ENCODE measurements around the gene EGFR.

The EGFR gene

GRCh38 chr7:55065511-55066229, 46.9 kb downstream of the EGFR start:
- no peak for DNase-seq

- DNase-seq, result no peak
Measured at GRCh38 chr7:55066524-55066923, 47.7 kb downstream of the EGFR start.

DNA sequence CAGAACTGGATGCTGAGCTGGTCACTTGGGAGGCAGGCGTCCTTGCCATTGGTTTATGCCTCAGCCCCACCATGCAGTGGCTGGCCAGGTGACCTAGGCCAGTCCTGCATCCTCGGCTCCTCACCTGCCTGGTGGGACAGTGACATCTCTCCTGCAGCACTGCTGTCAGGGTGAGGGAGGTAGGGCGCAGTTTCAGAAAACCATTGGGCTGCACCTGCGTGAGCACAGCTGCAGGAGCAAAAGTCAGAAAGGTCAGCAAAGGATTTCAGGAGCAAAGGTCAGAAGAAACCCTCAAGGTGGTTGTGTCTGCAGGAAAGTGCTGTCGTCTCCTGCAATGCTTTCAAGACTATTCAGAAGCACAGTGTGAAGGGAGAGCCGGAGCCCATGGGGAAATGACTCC, 48.1 kb downstream of the EGFR start:
- DNase-seq, result no peak

DNA sequence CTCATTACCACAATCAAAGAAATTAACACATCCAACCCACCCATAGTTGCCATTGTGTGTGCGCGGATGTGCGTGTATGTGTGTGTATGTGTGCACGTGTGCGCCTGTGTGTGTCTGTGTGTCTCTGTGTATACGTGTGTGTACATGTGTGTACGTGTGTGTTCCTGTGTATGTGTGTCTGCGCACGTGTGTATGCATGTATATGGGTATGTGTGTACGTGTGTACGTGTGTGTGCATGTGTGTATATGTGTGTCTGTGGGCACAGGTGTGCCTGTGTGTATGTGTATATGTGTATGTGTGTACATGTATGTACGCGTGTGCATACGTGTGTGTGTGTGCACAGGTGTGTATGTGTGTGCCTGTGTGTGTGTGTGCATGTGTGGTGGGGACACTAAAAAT, 48.9 kb downstream of the EGFR start:
- DNase-seq, result no peak

DNA sequence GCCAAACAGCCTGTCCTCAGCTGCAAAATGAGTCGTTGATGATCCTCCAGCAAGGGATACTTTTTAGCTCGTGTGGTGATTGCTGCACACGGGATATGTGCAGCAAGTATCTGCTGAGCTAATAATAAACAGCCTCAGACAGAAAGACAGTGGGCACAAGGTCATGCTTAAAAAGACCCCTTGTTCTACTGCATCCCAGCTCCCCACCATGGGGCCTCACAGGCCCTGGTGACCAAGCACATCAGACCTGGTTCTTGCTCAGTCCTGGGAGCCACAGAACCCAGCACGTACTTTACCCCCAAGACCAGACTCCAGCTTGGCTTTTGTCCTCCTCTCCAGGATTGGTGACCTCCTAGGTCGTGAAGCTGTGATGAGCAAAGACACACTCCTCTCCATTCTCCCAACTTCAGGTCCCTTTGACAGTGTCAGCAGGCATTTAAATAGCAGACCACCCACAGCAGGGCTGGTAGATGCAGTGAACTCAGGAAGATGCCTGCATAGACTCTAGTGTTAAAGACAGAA, 50.5 kb downstream of the EGFR start:
- no peak for DNase-seq

DNA sequence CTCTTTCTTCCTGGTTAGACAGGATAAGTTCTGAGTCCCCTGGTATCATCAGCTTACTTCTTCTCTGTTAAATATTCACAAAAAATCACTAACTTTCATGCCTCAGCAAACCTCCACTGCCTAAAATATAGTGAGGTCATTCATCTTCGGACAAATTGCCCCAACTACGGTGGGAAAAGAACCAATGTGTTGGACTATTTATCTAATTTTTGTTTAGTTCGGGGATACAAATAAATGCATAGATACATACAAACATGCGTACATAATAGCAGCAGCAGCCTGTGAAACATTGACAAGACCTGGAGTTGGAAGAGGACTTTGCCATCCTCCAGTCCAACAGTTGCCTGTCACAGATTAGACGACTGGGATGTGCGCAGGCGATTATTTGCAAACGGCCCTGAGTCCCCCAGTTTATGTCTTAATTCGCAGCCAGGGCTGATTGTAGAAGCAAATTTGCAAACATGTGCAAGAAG, 51.5 kb downstream of the EGFR start:
- DNase-seq, result no peak

- no peak for DNase-seq
Measured at GRCh38 chr7:55070854-55071253, 52.0 kb downstream of the EGFR start.

DNA sequence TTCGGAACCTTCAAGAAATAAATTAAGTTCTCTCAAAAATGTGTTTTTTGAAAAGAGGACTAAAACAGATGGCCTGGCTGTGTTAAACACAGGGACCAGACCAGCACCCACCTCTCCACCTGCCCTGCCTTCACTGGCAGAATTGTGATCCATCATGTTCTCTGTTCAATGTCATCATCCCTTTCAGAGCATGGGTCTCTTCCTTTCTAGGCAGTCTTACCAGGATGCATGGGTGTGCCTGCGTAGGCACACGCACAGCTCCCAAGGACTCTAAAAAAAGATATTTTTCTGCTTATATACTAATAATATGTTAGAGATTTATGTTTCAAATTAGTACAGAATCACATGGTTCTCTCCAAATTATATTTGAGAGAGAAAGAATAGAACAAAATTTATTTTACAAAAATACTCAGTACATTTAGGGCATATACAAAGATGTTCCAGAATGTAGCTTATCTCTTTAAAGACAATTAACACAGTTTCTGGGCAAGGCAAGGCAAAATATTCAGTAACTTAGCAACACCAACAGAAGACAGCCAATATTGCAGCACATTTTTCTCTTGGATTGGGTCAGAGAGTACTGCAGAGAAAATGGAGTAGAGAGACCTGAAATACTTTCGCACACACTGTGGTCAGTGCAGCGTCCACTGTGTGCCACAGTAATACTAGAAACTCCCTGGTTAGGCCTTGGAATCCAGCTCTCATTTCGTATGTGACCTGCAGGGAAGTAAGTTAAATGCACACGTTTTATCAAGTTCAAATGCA, 52.8 kb downstream of the EGFR start:
- no peak for DNase-seq

DNA sequence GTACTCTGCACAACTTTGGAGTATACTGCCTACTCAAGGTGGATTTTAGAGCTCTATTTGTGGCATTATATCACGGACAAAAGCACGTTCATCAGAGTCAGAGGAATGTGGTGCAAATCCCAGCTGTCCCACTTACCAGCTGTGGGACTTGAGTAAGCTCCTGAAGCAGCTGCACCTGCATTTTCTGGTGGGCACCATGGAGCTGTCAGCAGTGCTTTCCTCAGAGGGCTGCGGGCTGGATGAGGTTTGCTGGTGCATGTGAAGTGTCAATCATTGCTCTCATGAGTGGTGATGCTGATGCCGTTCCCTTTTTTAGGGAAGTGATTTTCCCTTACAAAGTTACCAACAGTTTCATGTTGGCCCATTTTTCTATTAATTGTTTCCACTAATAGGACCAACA, 53.4 kb downstream of the EGFR start:
- DNase-seq, result no peak

GRCh38 chr7:55073051-55073511, 54.3 kb downstream of the EGFR start:
- no peak for DNase-seq

GRCh38 chr7:55073976-55074528, 55.2 kb downstream of the EGFR start:
- DNase-seq, result peak; percentile 38 to 81

- no peak for DNase-seq
Measured at GRCh38 chr7:55075464-55076021, 56.7 kb downstream of the EGFR start.

DNA sequence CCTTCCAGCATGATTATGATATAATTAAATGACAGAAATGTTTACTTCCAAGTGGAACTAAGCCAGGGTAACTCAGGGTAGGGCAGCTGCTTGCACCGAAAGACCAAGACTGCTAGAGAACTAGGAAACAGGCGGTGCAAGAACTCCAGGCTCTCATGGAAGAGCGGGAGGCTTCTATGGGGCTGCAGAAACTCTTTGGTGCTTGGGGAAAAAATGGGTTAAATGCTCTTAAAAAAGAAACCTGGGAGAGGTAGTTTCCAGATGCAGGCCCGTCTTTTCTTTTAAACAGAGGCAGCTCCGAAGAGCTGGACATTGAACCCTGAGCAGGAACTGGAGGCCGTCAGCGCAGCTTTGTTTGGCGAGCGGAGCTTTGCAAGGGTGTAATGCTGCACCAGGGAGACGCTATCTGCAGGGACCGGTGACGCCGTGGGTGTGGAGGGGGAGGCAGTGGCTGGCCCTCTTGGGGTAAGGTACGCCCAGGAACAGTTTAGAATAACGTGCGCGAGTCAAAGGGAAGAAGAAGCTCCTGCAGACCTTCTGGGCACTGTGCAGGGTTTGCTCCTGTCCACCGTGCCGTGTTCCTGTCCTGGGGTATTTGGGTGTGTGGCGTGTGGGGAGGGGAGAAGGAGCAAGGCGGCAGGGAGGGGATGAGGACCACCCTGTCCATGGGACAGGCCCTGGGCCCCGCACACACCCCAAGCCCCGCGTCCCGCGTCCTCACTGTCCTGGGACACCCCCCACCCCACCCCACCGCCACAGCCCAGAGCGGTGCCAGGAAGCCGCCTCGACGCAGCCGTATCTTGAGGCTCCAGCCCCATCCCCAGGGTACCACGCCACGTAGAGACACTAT, 59.0 kb downstream of the EGFR start:
- no peak for DNase-seq

- no peak for DNase-seq
Measured at GRCh38 chr7:55078465-55079372, 59.9 kb downstream of the EGFR start.

GRCh38 chr7:55080000-55080623, 61.3 kb downstream of the EGFR start:
- no peak for DNase-seq

- no peak for DNase-seq
Measured at GRCh38 chr7:55081068-55081467, 62.3 kb downstream of the EGFR start.

DNA sequence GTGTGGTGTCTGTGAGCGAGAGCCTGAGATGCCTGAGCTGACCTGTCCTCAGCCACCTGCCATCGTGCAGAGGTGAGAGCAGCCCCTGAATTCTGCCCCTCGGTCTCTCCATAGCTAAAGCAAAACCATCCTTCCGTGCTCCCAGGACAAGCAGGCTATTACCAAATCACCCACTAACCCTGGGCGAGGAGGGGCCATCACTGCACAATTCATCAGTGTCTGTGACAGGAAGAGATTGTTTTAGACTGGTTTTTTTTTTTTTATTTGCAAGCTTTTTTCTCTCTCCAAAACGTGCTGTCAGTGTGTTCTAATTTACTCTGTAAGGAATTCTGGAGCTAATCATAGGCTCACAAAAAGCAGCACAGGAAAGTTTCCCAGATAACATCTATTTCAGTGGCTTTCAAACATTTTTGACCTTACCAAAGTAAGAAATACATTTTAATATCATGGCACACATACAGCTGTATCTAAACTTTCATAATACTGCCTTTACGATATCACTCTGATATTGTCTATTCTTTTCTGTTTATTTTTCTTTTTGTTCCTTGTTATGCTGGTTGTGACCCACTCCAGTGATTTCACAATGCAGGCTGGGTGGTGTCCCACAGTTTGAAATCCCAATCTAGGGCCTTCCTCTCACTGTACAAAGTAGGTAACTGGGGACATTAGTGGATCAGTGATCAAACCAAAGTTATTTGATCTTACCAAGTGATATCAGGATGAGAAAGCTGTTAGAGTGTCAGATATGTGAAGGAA, 62.8 kb downstream of the EGFR start:
- no peak for DNase-seq

GRCh38 chr7:55082228-55082603, 63.4 kb downstream of the EGFR start:
- DNase-seq, result no peak

DNA sequence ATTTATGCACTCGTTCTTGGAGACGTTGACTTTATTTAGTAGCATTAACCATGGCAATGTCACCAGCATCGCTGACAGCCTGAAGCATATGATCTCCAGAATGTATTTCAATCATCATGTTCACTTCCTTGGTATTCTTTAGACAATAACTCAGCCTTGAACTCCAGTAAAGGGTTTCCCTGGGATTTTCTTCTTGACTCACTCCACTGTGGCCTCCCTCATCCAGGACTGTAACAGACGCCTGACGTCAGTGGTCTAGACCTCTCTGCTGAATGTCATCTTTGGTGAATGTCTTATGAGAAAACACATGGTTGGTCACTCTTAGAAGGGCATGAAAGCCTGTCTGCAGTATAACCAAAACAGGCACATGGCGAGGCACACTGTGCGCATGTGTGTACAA, 64.4 kb downstream of the EGFR start:
- no peak for DNase-seq

DNA sequence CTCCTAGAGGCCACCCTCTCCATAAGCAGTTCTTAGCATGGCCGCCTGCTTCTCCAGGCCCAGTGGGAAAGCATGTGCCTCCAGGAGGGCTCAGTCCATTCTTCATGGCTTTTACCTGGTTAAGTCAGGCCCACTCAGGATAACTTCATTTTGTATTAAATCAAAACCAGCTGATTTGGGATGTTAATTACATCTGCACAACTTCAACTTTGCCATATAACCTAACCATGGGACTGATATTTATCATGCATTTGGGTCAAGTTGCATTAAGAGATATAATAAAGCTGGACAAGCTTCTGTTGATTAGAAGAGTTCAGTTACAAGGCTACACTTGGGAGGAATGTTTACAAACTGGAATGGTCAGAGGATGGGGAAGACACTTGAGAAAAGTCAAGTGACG, 65.5 kb downstream of the EGFR start:
- DNase-seq, result no peak

All from SHP77 (cell line).